Measurements from ENCODE around the gene SNX3. TPM values are rescaled to one million over a fixed set of nuclear protein-coding genes. Genes with fewer than 3 reads are reported as not detected.
"Not testable (repeated sequence)": the region's sequence is repeated elsewhere in the genome, so short reads cannot be mapped to it uniquely, and the experiment has no call there.

SNX3 gene
- total RNA-seq (100 to 1,000 TPM; 165 to 204 (median 171) TPM), polyA plus RNA-seq (100 to 1,000 TPM; 231 to 348 (median 237) TPM)
- long read RNA-seq, donor 1, transcript SNX3-201 (4 exons, 1,755 nt) = major isoform, 118 of 128 reads
- long read RNA-seq, donor 1, transcript SNX3-202 (4 exons, 890 nt) = minor isoform, 7 of 128 reads
- long read RNA-seq, donor 1, partial matches to known transcripts = 1 of 128 reads
- long read RNA-seq, donor 1, other reads (novel, unspliced or antisense) = 2 of 128 reads
- long read RNA-seq, donor 2, transcript SNX3-202 (4 exons, 890 nt) = minor isoform, 26 of 351 reads
- long read RNA-seq, donor 2, transcript SNX3-201 (4 exons, 1,755 nt) = major isoform, 318 of 351 reads
- long read RNA-seq, donor 2, partial matches to known transcripts = 1 of 351 reads
- long read RNA-seq, donor 2, other reads (novel, unspliced or antisense) = 5 of 351 reads

- intact Hi-C loops (cut with DNase I) = loop anchor here (2.0 kb wide), 1 partner anchor 34 kb away; the partner anchor contains the start of gene AFG1L (in 2 of the 2)
- peak within 1 kb of the TSS; percentile 97 for H3K4me3 ChIP-seq
- ATAC-seq (peak; percentile 96 to 98 (median 97)), DNase-seq (peak; percentile 97 to 98)
- peak within 1 kb of the TSS; percentile 97 for H3K27ac ChIP-seq
- peak; percentile 16 for TF ChIP-seq CTCF (IDR thresholded peaks at IDR 0.05)
- peaks cover 12% of the 10 kb centered on the region for H3K4me1 ChIP-seq
- H3K36me3 ChIP-seq (ENCODE audit: insufficient read depth in 1 of 2, low read depth in 1 of 2) = no peaks in the 10 kb centered on the region
- 0 to 1% (median 0%) methylated on average over 64 to 83 of the region's 83 CpGs for WGBS, 3 donors
- no peaks in the 10 kb centered on the region for H3K9me3 ChIP-seq
- no peaks in the 10 kb centered on the region for H3K27me3 ChIP-seq (ENCODE audit: insufficient read depth in 3 of 3, low read length in 2 of 3)
Observed at GRCh38 chr6:108260809-108261569, at the start of gene SNX3. SNX3 (minus strand) TSS chr6:108261040; CDS start chr6:108260921, 119 bp downstream.

- Histone ChIP-seq H3K36me3 (ENCODE audit: insufficient read depth in 1 of 2, low read depth in 1 of 2) (no peaks in the 10 kb centered on the region), H3K27me3 (ENCODE audit: insufficient read depth in 3 of 3, low read length in 2 of 3) (no peaks in the 10 kb centered on the region), H3K9me3 (no peaks in the 10 kb centered on the region), H3K4me3 (no peak overlapping the region), H3K4me1 (no peaks in the 10 kb centered on the region), H3K27ac (no peak overlapping the region)
- intact Hi-C loops (cut with DNase I) = no loop called here
- ATAC-seq = no peak
- DNase-seq = no peak
- 94 to 99% (median 97%) methylated on average over 5 of the region's 5 CpGs for WGBS, 3 donors
- TF ChIP-seq CTCF (IDR thresholded peaks at IDR 0.05) = no peak
Observed at GRCh38 chr6:108309844-108310243, 49.0 kb upstream of the SNX3 start.

GRCh38 chr6:108308641-108309040 is 47.8 kb upstream of the SNX3 start:
- WGBS, 3 donors = 78 to 91% (median 90%) methylated on average over 4 of the region's 4 CpGs
- intact Hi-C loops (cut with DNase I) = not testable (repeated sequence)

GRCh38 chr6:108304646-108305045 is 43.8 kb upstream of the SNX3 start:
- Histone ChIP-seq H3K27me3 (ENCODE audit: insufficient read depth in 3 of 3, low read length in 2 of 3) (no peaks in the 10 kb centered on the region), H3K4me1 (peaks cover 2% of the 10 kb centered on the region), H3K27ac (no peak overlapping the region), H3K36me3 (ENCODE audit: insufficient read depth in 1 of 2, low read depth in 1 of 2) (no peaks in the 10 kb centered on the region), H3K4me3 (no peak overlapping the region), H3K9me3 (no peaks in the 10 kb centered on the region)
- no peak for ATAC-seq
- intact Hi-C loops (cut with DNase I) = no loop called here
- TF ChIP-seq CTCF (IDR thresholded peaks at IDR 0.05) = no peak
- WGBS, 3 donors = 94 to 97% (median 95%) methylated on average over 2 of the region's 2 CpGs
- no peak for DNase-seq

More at GRCh38 chr6:108308641-108309040, 47.8 kb upstream of the SNX3 start:
- not testable (repeated sequence) for H3K27ac ChIP-seq; H3K36me3 ChIP-seq (ENCODE audit: insufficient read depth in 1 of 2, low read depth in 1 of 2); H3K4me3 ChIP-seq; H3K4me1 ChIP-seq; H3K9me3 ChIP-seq; DNase-seq; H3K27me3 ChIP-seq (ENCODE audit: insufficient read depth in 3 of 3, low read length in 2 of 3); ATAC-seq

- intact Hi-C loops (cut with DNase I) = no loop called here
- Histone ChIP-seq H3K36me3 (ENCODE audit: insufficient read depth in 1 of 2, low read depth in 1 of 2) (no peaks in the 10 kb centered on the region), H3K27me3 (ENCODE audit: insufficient read depth in 3 of 3, low read length in 2 of 3) (no peaks in the 10 kb centered on the region), H3K4me1 (peaks cover 6% of the 10 kb centered on the region), H3K9me3 (no peaks in the 10 kb centered on the region), H3K27ac (no peak overlapping the region), H3K4me3 (no peak overlapping the region)
- WGBS, 3 donors = 96 to 99% (median 97%) methylated on average over 5 of the region's 5 CpGs
- no peak for TF ChIP-seq CTCF (IDR thresholded peaks at IDR 0.05)
- ATAC-seq = no peak
- no peak for DNase-seq
Observed at GRCh38 chr6:108302386-108302785, 41.5 kb upstream of the SNX3 start.

Data from psoas muscle (tissue), 8 donors.